Glutamatergic neuron (in vitro differentiated cells): Measurements from ENCODE around the gene KRTAP7-1. TPM values are rescaled to one million over a fixed set of nuclear protein-coding genes. Genes with fewer than 3 reads are reported as not detected.

Source experiments
- DNase-seq: peaks from one replicate; pipeline ENCODE4 v3.0.0; 2022
- H3K27ac Mint-ChIP-seq: one replicate; pipeline ENCODE4 v1.8.0; 2020; ENCODE audit warnings: mild to moderate bottlenecking, mixed read lengths, inconsistent platforms; ENCODE audit not compliant: unreplicated experiment
- H3K27me3 Mint-ChIP-seq: one replicate; pipeline ENCODE4 v1.8.0; 2020; ENCODE audit warnings: mild to moderate bottlenecking, moderate library complexity, mixed read lengths, inconsistent platforms; ENCODE audit not compliant: unreplicated experiment
- H3K36me3 Mint-ChIP-seq: one replicate; pipeline ENCODE4 v1.8.0; 2020; ENCODE audit warnings: mild to moderate bottlenecking, mixed read lengths, inconsistent platforms; ENCODE audit not compliant: unreplicated experiment
- H3K4me1 Mint-ChIP-seq: one replicate; pipeline ENCODE4 v1.8.0; 2020; ENCODE audit warnings: mild to moderate bottlenecking, low read depth, mixed read lengths, inconsistent platforms; ENCODE audit not compliant: unreplicated experiment
- H3K4me3 Mint-ChIP-seq: one replicate; pipeline ENCODE4 v1.8.0; 2020; ENCODE audit warnings: mild to moderate bottlenecking, mixed read lengths, inconsistent platforms; ENCODE audit not compliant: unreplicated experiment
- H3K9me3 Mint-ChIP-seq: one replicate; pipeline ENCODE4 v1.8.0; 2020; ENCODE audit warnings: mild to moderate bottlenecking, moderate library complexity, mixed read lengths, inconsistent platforms; ENCODE audit not compliant: unreplicated experiment
- CTCF ChIP-seq: fragments of 200-600 bp; sonication (generic); IDR thresholded peaks from one replicate; pipeline ENCODE4 v1.5.0; 2021; ENCODE audit not compliant: partially characterized antibody, unreplicated experiment
- total RNA-seq: library from RNA; stranded (reverse); fragmentation: NEBNext Ultra II Directional; extraction: Animal tissue kit (Norgen Biotek cat#: 25700); gene quantifications from one replicate; pipeline ENCODE4 v1.2.1, GENCODE V29; 2021; ENCODE audit not compliant: unreplicated experiment

KRTAP7-1 gene
- total RNA-seq, 1 donor from 2014 or later = not detected

GRCh38 chr21:30838536-30838935 is 9.0 kb upstream of the KRTAP7-1 start:
- Mint-ChIP-seq H3K27ac (no peak overlapping the region), H3K27me3 (no peaks in the 10 kb centered on the region), H3K4me1 (no peaks in the 10 kb centered on the region), H3K36me3 (no peaks in the 10 kb centered on the region), H3K9me3 (no peaks in the 10 kb centered on the region), H3K4me3 (no peak overlapping the region)
- TF ChIP-seq CTCF = no peak
- no peak for DNase-seq

DNA sequence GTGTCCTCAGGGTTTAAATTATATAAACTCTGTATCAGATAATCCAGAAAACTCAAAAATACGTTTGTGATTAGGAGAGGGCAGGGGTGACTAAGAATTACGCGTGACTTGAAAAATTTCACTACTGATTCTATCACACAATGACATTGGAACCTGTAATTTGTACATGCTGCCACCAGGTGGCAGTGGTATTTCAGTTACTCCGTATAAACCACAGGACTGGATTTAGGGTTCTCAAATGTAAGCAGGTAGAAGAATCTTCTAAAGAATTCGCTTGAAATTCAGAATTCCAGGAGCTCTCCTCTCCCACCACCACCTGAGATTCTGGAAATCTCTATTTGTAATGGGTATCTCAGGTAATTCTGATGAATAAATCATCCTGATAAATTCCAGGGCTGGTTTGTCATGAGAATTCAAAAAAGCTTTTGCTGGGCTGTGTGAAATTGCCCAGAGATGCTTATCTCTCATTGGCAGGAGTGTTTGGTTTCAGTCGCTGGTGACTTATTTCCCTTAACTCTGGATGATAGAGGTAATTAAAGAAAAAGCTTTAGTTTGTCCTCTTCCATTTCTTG is 1.7 kb upstream of the KRTAP7-1 start:
- H3K4me1 Mint-ChIP-seq = no peaks in the 10 kb centered on the region
- H3K4me3 Mint-ChIP-seq = no peak overlapping the region
- H3K36me3 Mint-ChIP-seq = no peaks in the 10 kb centered on the region
- no peak overlapping the region for H3K27ac Mint-ChIP-seq
- DNase-seq = peak; percentile 55
- TF ChIP-seq CTCF = peak; percentile 93
- no peaks in the 10 kb centered on the region for H3K9me3 Mint-ChIP-seq
- no peaks in the 10 kb centered on the region for H3K27me3 Mint-ChIP-seq

- TF ChIP-seq CTCF = no peak
- Mint-ChIP-seq H3K9me3 (no peaks in the 10 kb centered on the region), H3K27me3 (no peaks in the 10 kb centered on the region), H3K4me1 (no peaks in the 10 kb centered on the region), H3K36me3 (no peaks in the 10 kb centered on the region), H3K27ac (no peak overlapping the region), H3K4me3 (no peak overlapping the region)
- no peak for DNase-seq
Observed at GRCh38 chr21:30818837-30819610, 10.5 kb downstream of the KRTAP7-1 start.

GRCh38 chr21:30813174-30813573 is 16.4 kb downstream of the KRTAP7-1 start, which contains the start of gene KRTAP8-1:
Gene KRTAP8-1, minus strand, starts transcription at chr21:30813274. Its CDS starts 54 bp downstream, at chr21:30813220.
- Mint-ChIP-seq H3K4me1 (no peaks in the 10 kb centered on the region), H3K4me3 (no peak within 1 kb of the TSS), H3K9me3 (peaks cover 3% of the 10 kb centered on the region), H3K36me3 (no peaks in the 10 kb centered on the region), H3K27ac (no peak within 1 kb of the TSS), H3K27me3 (no peaks in the 10 kb centered on the region)
- TF ChIP-seq CTCF = no peak
- no peak for DNase-seq

GRCh38 chr21:30800605-30801004 is 29.0 kb downstream of the KRTAP7-1 start:
- Mint-ChIP-seq H3K9me3 (no peaks in the 10 kb centered on the region), H3K4me3 (no peak overlapping the region), H3K36me3 (no peaks in the 10 kb centered on the region), H3K4me1 (no peaks in the 10 kb centered on the region), H3K27me3 (peaks cover 5% of the 10 kb centered on the region), H3K27ac (no peak overlapping the region)
- no peak for TF ChIP-seq CTCF
- DNase-seq = no peak
